Tibial nerve (tissue), 4 donors: ENCODE results near the gene C1QBP. TPM values are rescaled to one million over a fixed set of nuclear protein-coding genes. Genes with fewer than 3 reads are reported as not detected.
A peak's percentile ranks its signal among the peaks of the same experiment; 100 is the strongest.

Experiments used
- DNase-seq, 2 donors: peaks; one replicate each; pipeline ENCODE4 v3.0.0-alpha.2; 2019; ENCODE audit warnings: low spot score in 2 of 2
- H3K27ac ChIP-seq, 4 donors: fragments of 200-600 bp; sonication (generic) in 3 of 4; one replicate each; pipeline ENCODE4 v1.5.1; 2017 to 2019; ENCODE audit warnings: mild to moderate bottlenecking in 1 of 4
- H3K27me3 ChIP-seq, 2 donors: fragments of 200-600 bp; sonication (generic) in 1 of 2; one replicate each; pipeline versions ENCODE4 v1.5.1 to v1.6.0; 2017 to 2019
- H3K36me3 ChIP-seq, 3 donors: fragments of 200-600 bp; sonication (generic); one replicate each; pipeline ENCODE4 v1.5.1; 2018 to 2019
- H3K4me1 ChIP-seq, 4 donors: fragments of 200-600 bp; sonication (generic) in 3 of 4; one replicate each; pipeline ENCODE4 v1.5.1; 2017 to 2019
- H3K4me3 ChIP-seq, 4 donors: fragments of 200-600 bp; sonication (generic) in 3 of 4; one replicate each; pipeline ENCODE4 v1.5.1; 2017 to 2019; ENCODE audit warnings: mild to moderate bottlenecking in 1 of 4, moderate library complexity in 1 of 4
- H3K9me3 ChIP-seq, 4 donors: fragments of 200-600 bp; sonication (generic) in 3 of 4; one replicate each; pipeline ENCODE4 v1.5.1; 2017 to 2019
- EP300 ChIP-seq, 2 donors: sonication (generic); formaldehyde crosslinking; IDR thresholded peaks; one replicate each; pipeline ENCODE4 v1.6.1; 2017; ENCODE audit warnings: antibody characterized with exemption in 2 of 2, mild to moderate bottlenecking in 1 of 2
- POLR2A ChIP-seq, 2 donors: fragments of 450-650 bp; IDR thresholded peaks; one replicate each; pipeline ENCODE4 v1.6.1; 2017; ENCODE audit warnings: antibody characterized with exemption in 2 of 2, mild to moderate bottlenecking in 2 of 2, moderate library complexity in 2 of 2
- WGBS, 2 donors: methylation state at CpG; one replicate each; pipeline ENCODE4 v1.1.5; 2018; 5-methylcytosine and 5-hydroxymethylcytosine counted together
- total RNA-seq, 4 donors: library from RNA; depleted of rRNA; stranded (reverse); fragments of >200 nt; gene quantifications; one replicate each; pipeline ENCODE4 v1.1.0, GENCODE V29; 2016
- TF ChIP-seq, protein P1 (sequence below), 5 experiments: fragments of 200-600 bp in 3 of 5; fragments of 450-650 bp in 2 of 5; sonication (generic) in 3 of 5; IDR thresholded peaks; one replicate each; pipeline ENCODE4 v1.5.1; 2016 to 2019; ENCODE audit warnings: antibody characterized with exemption in 5 of 5, mild to moderate bottlenecking in 3 of 5, moderate library complexity in 2 of 5

C1QBP gene
- total RNA-seq, 4 donors from 2014 or later = 62.7 to 103 (median 83.7) TPM

- no peaks in the 10 kb centered on the region for H3K9me3 ChIP-seq
- no peak for DNase-seq
- 73 to 74% methylated on average over 3 of the region's 3 CpGs for WGBS, 2 donors
- peaks cover 0 to 17% (median 8%) of the 10 kb centered on the region in 4 donors for H3K4me1 ChIP-seq
- no peaks in the 10 kb centered on the region for H3K27me3 ChIP-seq
- TF ChIP-seq POLR2A (IDR thresholded peaks at IDR 0.05) (no peak), EP300 (IDR thresholded peaks at IDR 0.05) (no peak)
- TF ChIP-seq, protein P1, sequence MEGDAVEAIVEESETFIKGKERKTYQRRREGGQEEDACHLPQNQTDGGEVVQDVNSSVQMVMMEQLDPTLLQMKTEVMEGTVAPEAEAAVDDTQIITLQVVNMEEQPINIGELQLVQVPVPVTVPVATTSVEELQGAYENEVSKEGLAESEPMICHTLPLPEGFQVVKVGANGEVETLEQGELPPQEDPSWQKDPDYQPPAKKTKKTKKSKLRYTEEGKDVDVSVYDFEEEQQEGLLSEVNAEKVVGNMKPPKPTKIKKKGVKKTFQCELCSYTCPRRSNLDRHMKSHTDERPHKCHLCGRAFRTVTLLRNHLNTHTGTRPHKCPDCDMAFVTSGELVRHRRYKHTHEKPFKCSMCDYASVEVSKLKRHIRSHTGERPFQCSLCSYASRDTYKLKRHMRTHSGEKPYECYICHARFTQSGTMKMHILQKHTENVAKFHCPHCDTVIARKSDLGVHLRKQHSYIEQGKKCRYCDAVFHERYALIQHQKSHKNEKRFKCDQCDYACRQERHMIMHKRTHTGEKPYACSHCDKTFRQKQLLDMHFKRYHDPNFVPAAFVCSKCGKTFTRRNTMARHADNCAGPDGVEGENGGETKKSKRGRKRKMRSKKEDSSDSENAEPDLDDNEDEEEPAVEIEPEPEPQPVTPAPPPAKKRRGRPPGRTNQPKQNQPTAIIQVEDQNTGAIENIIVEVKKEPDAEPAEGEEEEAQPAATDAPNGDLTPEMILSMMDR (IDR thresholded peaks at IDR 0.05) = no peak
- peaks cover 0 to 97% (median 2%) of the 10 kb centered on the region in 3 donors for H3K36me3 ChIP-seq
- no peak overlapping the region for H3K27ac ChIP-seq
- H3K4me3 ChIP-seq = no peak overlapping the region
Observed at GRCh38 chr17:5425826-5426225, 13.1 kb downstream of the C1QBP start.

DNA sequence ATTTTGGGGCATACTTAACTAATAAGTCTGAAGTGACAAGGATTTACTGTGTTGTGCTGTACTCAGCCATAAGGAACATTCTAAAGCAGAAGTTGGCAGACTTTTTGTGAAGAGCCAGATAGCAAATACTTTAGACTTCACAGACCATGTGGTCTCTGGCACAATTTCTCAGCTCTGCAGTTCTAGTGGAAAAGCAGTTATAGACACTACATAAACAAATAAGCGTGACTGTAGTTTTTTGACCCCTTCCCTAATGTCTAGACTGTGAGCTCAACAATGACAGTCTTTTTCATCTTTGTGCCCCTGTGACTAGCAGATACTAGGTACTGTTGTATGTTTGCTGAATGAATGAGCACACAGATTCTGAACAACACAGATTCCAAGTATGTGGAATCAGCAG is 14.0 kb downstream of the C1QBP start:
- Histone ChIP-seq H3K9me3 (no peaks in the 10 kb centered on the region), H3K4me1 (peaks cover 0 to 21% (median 12%) of the 10 kb centered on the region in 4 donors), H3K27ac (no peak overlapping the region), H3K36me3 (peaks cover 0 to 87% (median 2%) of the 10 kb centered on the region in 3 donors), H3K4me3 (no peak overlapping the region), H3K27me3 (no peaks in the 10 kb centered on the region)
- TF ChIP-seq EP300 (IDR thresholded peaks at IDR 0.05) (no peak), POLR2A (IDR thresholded peaks at IDR 0.05) (no peak)
- TF ChIP-seq, protein P1 (IDR thresholded peaks at IDR 0.05) = no peak
- no peak for DNase-seq
- whole genome bisulfite sequencing, 2 donors = 45 to 59% methylated on average over 1 of the region's 1 CpG

- no peak overlapping the region for H3K4me3 ChIP-seq
- peaks cover 0 to 63% (median 2%) of the 10 kb centered on the region in 3 donors for H3K36me3 ChIP-seq
- H3K27ac ChIP-seq = no peak overlapping the region
- WGBS, 2 donors = 76 to 82% methylated on average over 2 of the region's 2 CpGs
- H3K4me1 ChIP-seq = peaks cover 0 to 33% (median 21%) of the 10 kb centered on the region in 4 donors
- H3K27me3 ChIP-seq = no peaks in the 10 kb centered on the region
- no peaks in the 10 kb centered on the region for H3K9me3 ChIP-seq
- no peak for DNase-seq
- TF ChIP-seq POLR2A (IDR thresholded peaks at IDR 0.05) (no peak), EP300 (IDR thresholded peaks at IDR 0.05) (no peak)
- TF ChIP-seq, protein P1 (IDR thresholded peaks at IDR 0.05) = no peak
Observed at GRCh38 chr17:5422505-5422904, 16.4 kb downstream of the C1QBP start.

GRCh38 chr17:5419959-5420653 is 18.8 kb downstream of the C1QBP start, which contains the start of gene RPAIN:
Gene RPAIN (plus strand): TSS chr17:5420182. CDS start chr17:5420211, 29 bp downstream.
- Histone ChIP-seq H3K9me3 (no peaks in the 10 kb centered on the region), H3K27me3 (no peaks in the 10 kb centered on the region), H3K36me3 (peaks cover 0 to 46% (median 0%) of the 10 kb centered on the region in 3 donors), H3K4me3 (peak within 1 kb of the TSS; percentile 78 to 97 (median 90)), H3K27ac (peak within 1 kb of the TSS; percentile 49 to 96 (median 90)), H3K4me1 (peaks cover 0 to 46% (median 26%) of the 10 kb centered on the region in 4 donors)
- peak; percentile 76 to 86 for DNase-seq
- WGBS, 2 donors = 0 to 1% methylated on average over 17 to 36 of the region's 41 CpGs
- TF ChIP-seq POLR2A (IDR thresholded peaks at IDR 0.05) (peak; percentile 20 to 49), EP300 (IDR thresholded peaks at IDR 0.05) (peak in 1 of 2 donors; percentile 85)
- TF ChIP-seq, protein P1 (IDR thresholded peaks at IDR 0.05) = no peak

- Histone ChIP-seq H3K9me3 (no peaks in the 10 kb centered on the region), H3K4me3 (peak within 1 kb of the TSS; percentile 78 to 97 (median 90)), H3K4me1 (peaks cover 0 to 46% (median 26%) of the 10 kb centered on the region in 4 donors), H3K27ac (peak within 1 kb of the TSS; percentile 49 to 96 (median 90)), H3K27me3 (no peaks in the 10 kb centered on the region), H3K36me3 (peaks cover 0 to 46% (median 0%) of the 10 kb centered on the region in 3 donors)
- TF ChIP-seq, protein P1 (IDR thresholded peaks at IDR 0.05) = no peak
- TF ChIP-seq EP300 (IDR thresholded peaks at IDR 0.05) (peak in 1 of 2 donors; percentile 44), POLR2A (IDR thresholded peaks at IDR 0.05) (peak; percentile 35 to 62)
- WGBS, 2 donors = 0 to 1% methylated on average over 22 to 28 of the region's 49 CpGs
- peak; percentile 89 to 94 for DNase-seq
Observed at GRCh38 chr17:5419356-5419958, 19.5 kb downstream of the C1QBP start, which contains the start of gene NUP88. Gene NUP88 (minus strand): TSS chr17:5419662. CDS start chr17:5419650, 12 bp downstream.
